Measurements from ENCODE around the gene CTSZ. TPM values are rescaled to one million over a fixed set of nuclear protein-coding genes. Genes with fewer than 3 reads are reported as not detected.

The CTSZ gene
- total RNA-seq, 1 donor from 2014 or later: 109 TPM

DNA sequence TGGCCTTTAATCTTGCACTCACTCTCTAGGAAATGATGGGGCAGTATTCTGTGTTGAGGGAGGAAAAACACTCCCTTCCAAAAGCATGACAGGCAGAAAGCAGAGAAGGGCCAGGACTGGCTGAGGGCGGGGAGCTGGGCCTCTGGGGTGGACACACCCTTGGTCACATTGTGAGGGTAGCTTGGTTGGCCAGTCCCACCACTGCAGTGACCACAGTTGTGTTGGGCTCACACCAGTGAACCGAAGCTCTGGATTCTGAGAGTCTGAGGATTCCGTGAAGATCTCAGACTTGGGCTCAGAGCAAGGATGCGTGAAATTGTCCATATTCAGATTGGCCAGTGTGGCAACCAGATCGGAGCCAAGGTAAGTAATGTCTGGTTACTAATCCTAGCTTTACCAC, 12.2 kb upstream of the CTSZ start, which contains the start of gene TUBB1:
Gene TUBB1 (plus strand): TSS at position 213 of the 400 bp plus-strand sequence. CDS start 94 bp downstream, at position 307.
- Histone ChIP-seq H3K36me3 (ENCODE audit: control insufficient read depth, insufficient read depth, low read length) (peaks cover 1% of the 10 kb centered on the region), H3K4me3 (ENCODE audit: low read depth, low read length) (no peak within 1 kb of the TSS), H3K27me3 (ENCODE audit: control insufficient read depth, insufficient read depth, low read length) (no peaks in the 10 kb centered on the region)
- DNase-seq (ENCODE audit: low read depth): no peak
- TF ChIP-seq CTCF (IDR thresholded peaks at IDR 0.05; ENCODE audit: insufficient read depth, low read length, poor library complexity, severe bottlenecking): no peak

DNA sequence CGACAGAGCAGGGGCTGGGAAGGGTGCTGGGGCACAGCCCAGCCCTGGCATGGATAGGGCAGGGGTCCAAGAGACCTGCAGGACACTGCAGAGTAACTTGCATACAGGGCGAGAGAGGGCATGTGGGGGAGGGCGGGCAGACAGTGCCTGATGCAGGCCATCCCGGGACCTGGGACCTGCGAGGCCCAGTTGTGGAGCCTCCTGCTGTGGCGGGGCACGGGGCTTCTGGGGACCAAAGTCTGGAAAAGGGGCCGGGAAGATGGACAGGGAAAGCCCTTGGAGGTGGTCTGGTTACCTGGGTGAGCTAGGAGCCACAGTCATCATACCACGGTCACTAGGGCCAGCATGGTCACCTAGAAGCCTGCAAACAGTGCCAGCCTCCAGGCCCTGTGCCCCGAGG, 11.8 kb upstream of the CTSZ start:
- Histone ChIP-seq H3K27me3 (ENCODE audit: control insufficient read depth, insufficient read depth, low read length) (no peaks in the 10 kb centered on the region), H3K4me3 (ENCODE audit: low read depth, low read length) (no peak overlapping the region), H3K36me3 (ENCODE audit: control insufficient read depth, insufficient read depth, low read length) (peaks cover 1% of the 10 kb centered on the region)
- no peak for TF ChIP-seq CTCF (IDR thresholded peaks at IDR 0.05; ENCODE audit: insufficient read depth, low read length, poor library complexity, severe bottlenecking)
- no peak for DNase-seq (ENCODE audit: low read depth)

DNA sequence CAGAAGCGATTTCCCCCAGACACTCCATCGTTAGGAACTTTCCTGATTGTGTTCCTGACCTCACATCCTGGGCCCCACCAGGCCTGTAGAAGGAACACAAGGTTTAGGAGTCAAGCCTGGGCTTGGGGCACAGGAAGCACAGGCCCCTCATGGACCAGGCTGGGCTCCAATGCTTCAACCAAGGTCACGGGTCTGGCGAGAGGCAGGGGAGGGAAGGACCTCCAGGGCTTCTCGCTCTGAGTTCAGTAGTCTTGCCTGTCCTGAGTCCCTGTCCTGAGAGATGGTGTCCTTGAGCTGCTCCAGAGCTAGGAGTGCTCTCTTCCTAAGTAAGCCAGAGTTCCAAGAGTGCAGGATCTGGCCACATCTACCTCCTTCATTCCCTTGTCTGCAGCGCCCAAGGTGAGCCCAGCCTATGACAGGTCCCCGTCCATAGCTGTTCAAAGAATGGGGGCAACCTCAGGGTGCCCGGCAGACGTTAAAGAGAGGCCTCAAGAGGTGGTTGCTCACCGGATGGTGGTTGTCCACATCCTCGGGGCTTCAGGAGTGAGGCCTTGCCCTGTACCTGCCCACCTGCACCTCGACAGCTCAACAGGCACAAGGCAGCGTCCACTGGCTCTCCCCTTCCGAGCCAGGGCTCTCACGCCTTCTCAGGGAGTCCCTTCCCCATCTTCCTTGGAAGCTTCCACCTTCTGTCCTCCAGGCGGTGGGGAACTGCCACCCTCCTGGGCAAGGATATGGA, 10.6 kb upstream of the CTSZ start:
- H3K36me3 ChIP-seq (ENCODE audit: control insufficient read depth, insufficient read depth, low read length): no peaks in the 10 kb centered on the region

GRCh38 chr20:59016795-59017492, 9.9 kb upstream of the CTSZ start:
- no peak for DNase-seq (ENCODE audit: low read depth)
- Histone ChIP-seq H3K27me3 (ENCODE audit: control insufficient read depth, insufficient read depth, low read length) (no peaks in the 10 kb centered on the region), H3K4me3 (ENCODE audit: low read depth, low read length) (no peak overlapping the region), H3K36me3 (ENCODE audit: control insufficient read depth, insufficient read depth, low read length) (no peaks in the 10 kb centered on the region)
- TF ChIP-seq CTCF (IDR thresholded peaks at IDR 0.05; ENCODE audit: insufficient read depth, low read length, poor library complexity, severe bottlenecking): no peak

More for the DNA sequence above, 10.6 kb upstream of the CTSZ start:
- no peak for TF ChIP-seq CTCF (IDR thresholded peaks at IDR 0.05; ENCODE audit: insufficient read depth, low read length, poor library complexity, severe bottlenecking)
- no peak overlapping the region for H3K4me3 ChIP-seq (ENCODE audit: low read depth, low read length)
- H3K27me3 ChIP-seq (ENCODE audit: control insufficient read depth, insufficient read depth, low read length): no peaks in the 10 kb centered on the region
- DNase-seq (ENCODE audit: low read depth): no peak

GRCh38 chr20:59015812-59016711, 9.0 kb upstream of the CTSZ start:
- DNase-seq (ENCODE audit: low read depth): no peak
- no peak for TF ChIP-seq CTCF (IDR thresholded peaks at IDR 0.05; ENCODE audit: insufficient read depth, low read length, poor library complexity, severe bottlenecking)
- Histone ChIP-seq H3K4me3 (ENCODE audit: low read depth, low read length) (no peak overlapping the region), H3K27me3 (ENCODE audit: control insufficient read depth, insufficient read depth, low read length) (no peaks in the 10 kb centered on the region), H3K36me3 (ENCODE audit: control insufficient read depth, insufficient read depth, low read length) (no peaks in the 10 kb centered on the region)
